GM23338 (cell line): ENCODE data around the gene RPLP2. TPM values are rescaled to one million over a fixed set of nuclear protein-coding genes. Genes with fewer than 3 reads are reported as not detected.

Experiments used
- ATAC-seq: fragments of 200-7000 bp; cut with Tn5 transposase; 3 replicates; pipeline ENCODE4 v1.9.1; 2020
- DNase-seq: peaks from one replicate; pipeline ENCODE4 v3.0.0-alpha.2; 2015; ENCODE audit warnings: low spot score
- H2AFZ ChIP-seq: fragments of 200-600 bp; sonication (generic); 2 replicates; pipeline ENCODE4 v1.8.0; 2016; ENCODE audit warnings: antibody characterized with exemption, mild to moderate bottlenecking, moderate library complexity
- H3F3A ChIP-seq: fragments of 200-600 bp; sonication (generic); replicated peaks from 2 replicates; pipeline ENCODE4 v1.8.0; 2017; ENCODE audit warnings: antibody characterized with exemption, mixed run types, low read depth
- H3K27ac ChIP-seq: fragments of 200-600 bp; sonication (generic); 2 replicates; pipeline ENCODE4 v1.6.1; 2016; ENCODE audit warnings: low read depth
- H3K27me3 ChIP-seq: fragments of 200-600 bp; sonication (generic); 2 replicates; pipeline ENCODE4 v1.8.0; 2016; ENCODE audit warnings: mild to moderate bottlenecking, mixed run types, moderate library complexity; ENCODE audit not compliant: insufficient read depth
- H3K36me3 ChIP-seq: fragments of 200-600 bp; sonication (generic); 2 replicates; pipeline ENCODE4 v1.8.0; 2016; ENCODE audit warnings: mild to moderate bottlenecking; ENCODE audit not compliant: insufficient read depth
- H3K4me1 ChIP-seq: fragments of 200-600 bp; sonication (generic); 2 replicates; pipeline ENCODE4 v1.8.0; 2016; ENCODE audit warnings: mild to moderate bottlenecking, moderate library complexity; ENCODE audit not compliant: insufficient read depth
- H3K4me2 ChIP-seq: fragments of 200-600 bp; sonication (generic); 2 replicates; pipeline ENCODE4 v1.7.1; 2017; ENCODE audit warnings: mixed run types
- H3K4me3 ChIP-seq: fragments of 200-600 bp; sonication (generic); 2 replicates; pipeline ENCODE4 v1.6.1; 2016; ENCODE audit warnings: mixed run types
- H3K79me2 ChIP-seq: fragments of 200-600 bp; sonication (generic); replicated peaks from 2 replicates; pipeline ENCODE4 v1.8.0; 2017; ENCODE audit warnings: mild to moderate bottlenecking; ENCODE audit not compliant: insufficient read depth
- H3K9me2 ChIP-seq: fragments of 200-600 bp; sonication (generic); 2 replicates; pipeline ENCODE4 v1.8.0; 2017; ENCODE audit not compliant: insufficient read depth
- H4K20me1 ChIP-seq: fragments of 200-600 bp; sonication (generic); replicated peaks from 2 replicates; pipeline ENCODE4 v1.8.0; 2017; ENCODE audit warnings: mild to moderate bottlenecking; ENCODE audit not compliant: insufficient read depth
- H3K27ac Mint-ChIP-seq: 2 replicates; pipeline ENCODE4 v1.8.0; 2020; ENCODE audit warnings: inconsistent platforms, mild to moderate bottlenecking, moderate library complexity, mixed read lengths
- H3K27me3 Mint-ChIP-seq: 3 replicates; pipeline ENCODE4 v1.8.0; 2022; ENCODE audit warnings: low read depth, mild to moderate bottlenecking, moderate library complexity, mixed read lengths, inconsistent platforms; ENCODE audit not compliant: insufficient read depth, poor library complexity
- H3K36me3 Mint-ChIP-seq: 3 replicates; pipeline ENCODE4 v1.8.0; 2021; ENCODE audit warnings: low read depth, mild to moderate bottlenecking, inconsistent platforms, moderate library complexity, mixed read lengths
- H3K4me1 Mint-ChIP-seq: 3 replicates; pipeline ENCODE4 v1.8.0; 2020; ENCODE audit warnings: mild to moderate bottlenecking, inconsistent platforms, mixed read lengths
- H3K4me3 Mint-ChIP-seq: 3 replicates; pipeline ENCODE4 v1.8.0; 2021; ENCODE audit warnings: moderate library complexity, mild to moderate bottlenecking, inconsistent platforms, mixed read lengths
- H3K9me3 Mint-ChIP-seq: 3 replicates; pipeline ENCODE4 v1.8.0; 2020; ENCODE audit warnings: moderate library complexity, mild to moderate bottlenecking, inconsistent platforms, mixed read lengths
- EZH2 ChIP-seq: fragments of 200-600 bp; sonication (generic); IDR thresholded peaks from one replicate; pipeline ENCODE4 v1.8.0; 2017; ENCODE audit warnings: antibody characterized with exemption, mild to moderate bottlenecking, low read depth; ENCODE audit not compliant: unreplicated experiment
- EZH2phosphoT487 ChIP-seq: fragments of 200-600 bp; sonication (generic); IDR thresholded peaks from one replicate; pipeline ENCODE4 v1.8.1; 2018; ENCODE audit warnings: antibody characterized with exemption; ENCODE audit not compliant: unreplicated experiment
- JUNB ChIP-seq: IDR thresholded peaks from one replicate; pipeline ENCODE4 v1.6.1; 2016; ENCODE audit warnings: antibody characterized with exemption; ENCODE audit not compliant: unreplicated experiment
- NANOG ChIP-seq: IDR thresholded peaks from 2 replicates; pipeline ENCODE4 v1.6.1; 2016; ENCODE audit warnings: antibody characterized with exemption, borderline replicate concordance
- POLR2AphosphoS5 ChIP-seq: IDR thresholded peaks from 2 replicates; pipeline ENCODE4 v1.6.1; 2016; ENCODE audit warnings: antibody characterized with exemption, low read depth
- REST ChIP-seq: IDR thresholded peaks from one replicate; pipeline ENCODE4 v1.6.1; 2018; ENCODE audit warnings: antibody characterized with exemption; ENCODE audit not compliant: unreplicated experiment
- STAT1 ChIP-seq: IDR thresholded peaks from one replicate; pipeline ENCODE4 v1.6.1; 2016; ENCODE audit warnings: antibody characterized with exemption; ENCODE audit not compliant: unreplicated experiment
- ZNF331 ChIP-seq: fragments of 250-450 bp; sonication (Bioruptor Pico); IDR thresholded peaks from 2 replicates; pipeline ENCODE4 v1.5.0; 2020; ENCODE audit warnings: low read depth, mild to moderate bottlenecking, moderate library complexity
- polyA plus RNA-seq: library from polyadenylated mRNA; unstranded; fragments of >200 nt; fragmentation: Nextera tagmentation; extraction: Ambion mirVana; gene quantifications from 2 replicates; pipeline ENCODE4 v1.2.1, GENCODE V29; 2016
- total RNA-seq: library from RNA; depleted of rRNA; stranded (reverse); fragments of >200 nt; shearing (Covaris generic); gene quantifications from 2 replicates; pipeline ENCODE4 v1.2.3, GENCODE V29; 2014
- TF ChIP-seq, protein P1 (sequence below), 2 experiments: fragments of 200-600 bp in 1 of 2; sonication (generic) in 1 of 2; conservative IDR thresholded peaks; 2 replicates each; pipeline versions ENCODE4 v1.5.1 to v1.6.1; 2016 to 2017; ENCODE audit warnings: antibody characterized with exemption in 2 of 2, low read depth in 2 of 2, mild to moderate bottlenecking in 2 of 2, moderate library complexity in 1 of 2

The RPLP2 gene
- total and polyA plus RNA-seq, 2 experiments from 2014 or later = 518 to 1,782 TPM

DNA sequence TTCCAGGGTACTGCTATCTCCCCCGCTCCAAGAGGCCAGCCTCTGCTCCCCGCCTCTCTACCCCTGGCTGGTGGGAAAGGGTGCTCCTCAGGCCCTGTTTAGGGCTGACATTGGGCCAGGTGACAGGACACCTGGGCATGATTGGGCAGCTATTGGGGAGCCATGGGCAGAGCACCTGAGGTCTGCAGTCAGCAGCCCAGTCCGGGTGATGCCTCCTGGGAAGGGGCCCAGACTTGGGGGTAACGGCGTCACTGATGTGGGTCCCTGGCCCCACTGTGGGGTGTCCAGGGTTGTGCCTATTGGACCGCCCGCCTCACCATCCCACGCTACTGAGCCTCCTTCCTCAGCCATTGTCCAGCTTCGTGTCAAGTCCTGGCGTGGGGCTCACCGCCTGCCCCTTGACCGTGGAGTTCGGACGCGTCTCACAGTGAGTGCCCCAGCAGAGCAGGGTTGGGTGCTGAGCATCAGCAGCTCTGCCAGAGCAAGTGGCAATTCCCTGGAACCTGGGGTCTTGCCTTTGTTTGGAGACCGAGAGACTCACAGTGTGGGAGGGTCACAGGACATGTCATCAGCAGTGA is 29.7 kb upstream of the RPLP2 start:
- H3K4me3 ChIP-seq = no peak overlapping the region
- peaks cover 24% of the 10 kb centered on the region for H3K4me1 ChIP-seq
- H3F3A ChIP-seq = peaks cover 12% of the 10 kb centered on the region
- no peaks in the 10 kb centered on the region for H3K9me2 ChIP-seq
- DNase-seq = no peak
- no peaks in the 10 kb centered on the region for H3K36me3 ChIP-seq
- Mint-ChIP-seq H3K4me1 (peaks cover 35% of the 10 kb centered on the region), H3K27me3 (peaks cover 19% of the 10 kb centered on the region), H3K36me3 (peaks cover 21% of the 10 kb centered on the region), H3K4me3 (no peak overlapping the region), H3K27ac (no peak overlapping the region), H3K9me3 (no peaks in the 10 kb centered on the region)
- peaks cover 19% of the 10 kb centered on the region for H4K20me1 ChIP-seq
- ATAC-seq = no peak
- H3K4me2 ChIP-seq = no peak overlapping the region
- H2AFZ ChIP-seq = no peak overlapping the region
- H3K27ac ChIP-seq = no peak overlapping the region
- H3K79me2 ChIP-seq = peaks cover 25% of the 10 kb centered on the region
- TF ChIP-seq, protein P1, sequence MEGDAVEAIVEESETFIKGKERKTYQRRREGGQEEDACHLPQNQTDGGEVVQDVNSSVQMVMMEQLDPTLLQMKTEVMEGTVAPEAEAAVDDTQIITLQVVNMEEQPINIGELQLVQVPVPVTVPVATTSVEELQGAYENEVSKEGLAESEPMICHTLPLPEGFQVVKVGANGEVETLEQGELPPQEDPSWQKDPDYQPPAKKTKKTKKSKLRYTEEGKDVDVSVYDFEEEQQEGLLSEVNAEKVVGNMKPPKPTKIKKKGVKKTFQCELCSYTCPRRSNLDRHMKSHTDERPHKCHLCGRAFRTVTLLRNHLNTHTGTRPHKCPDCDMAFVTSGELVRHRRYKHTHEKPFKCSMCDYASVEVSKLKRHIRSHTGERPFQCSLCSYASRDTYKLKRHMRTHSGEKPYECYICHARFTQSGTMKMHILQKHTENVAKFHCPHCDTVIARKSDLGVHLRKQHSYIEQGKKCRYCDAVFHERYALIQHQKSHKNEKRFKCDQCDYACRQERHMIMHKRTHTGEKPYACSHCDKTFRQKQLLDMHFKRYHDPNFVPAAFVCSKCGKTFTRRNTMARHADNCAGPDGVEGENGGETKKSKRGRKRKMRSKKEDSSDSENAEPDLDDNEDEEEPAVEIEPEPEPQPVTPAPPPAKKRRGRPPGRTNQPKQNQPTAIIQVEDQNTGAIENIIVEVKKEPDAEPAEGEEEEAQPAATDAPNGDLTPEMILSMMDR (conservative IDR thresholded peaks at IDR 0.05; ENCODE audit: low read depth in 2 of 2) = no peak
- TF ChIP-seq EZH2 = no peak
- no peak for TF ChIP-seq STAT1
- TF ChIP-seq POLR2AphosphoS5 = peak; percentile 40; the same call in 1 of the 2 replicates
- no peak for TF ChIP-seq REST
- TF ChIP-seq EZH2phosphoT487 = no peak
- H3K27me3 ChIP-seq = no peaks in the 10 kb centered on the region

DNA sequence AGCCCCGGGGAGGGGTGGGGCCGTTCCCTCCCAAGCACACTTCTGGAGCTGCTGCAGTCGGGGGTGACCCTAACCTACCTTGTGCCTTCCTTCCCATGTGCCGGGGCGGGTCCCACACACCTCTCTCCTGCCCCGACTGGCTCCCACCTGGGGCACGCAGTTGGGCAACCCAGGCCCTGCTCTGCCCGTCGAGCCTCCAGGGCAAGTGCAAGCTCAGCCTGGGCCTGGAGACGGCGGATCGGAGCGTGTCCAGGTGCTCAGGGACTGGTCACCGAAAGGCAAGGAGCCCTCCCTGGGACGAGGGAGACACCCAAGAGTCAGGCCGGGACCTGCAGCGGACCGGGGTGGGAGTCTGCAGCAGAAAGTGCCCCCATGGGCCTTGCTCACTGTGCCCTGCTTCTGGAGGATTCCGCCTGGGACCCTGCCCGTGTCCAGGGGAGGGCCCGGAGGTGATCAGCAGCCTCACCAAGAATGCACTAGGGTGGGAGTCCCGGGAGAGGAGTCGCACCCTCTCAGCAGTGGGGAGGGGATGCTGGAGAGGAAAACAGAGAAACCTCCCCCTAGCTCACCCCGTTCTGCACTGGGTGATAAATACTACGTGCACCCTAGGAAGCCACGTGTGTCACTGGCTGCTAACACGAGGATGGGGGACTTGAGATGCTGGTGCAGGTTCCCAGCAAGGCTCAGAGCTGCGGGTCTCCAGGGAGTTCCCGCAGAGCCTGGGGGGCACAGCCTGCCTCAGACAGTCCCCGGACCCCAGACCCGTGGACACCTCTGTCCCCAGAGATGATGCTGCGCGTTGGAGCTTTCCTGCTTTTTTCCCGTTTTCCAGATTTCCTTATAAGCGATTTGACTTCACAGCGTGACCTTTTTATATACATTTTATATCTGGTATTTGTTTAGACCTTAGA is 27.2 kb upstream of the RPLP2 start:
- no peaks in the 10 kb centered on the region for H3K27me3 ChIP-seq
- H3K9me3 Mint-ChIP-seq = no peaks in the 10 kb centered on the region
- no peaks in the 10 kb centered on the region for H3K36me3 ChIP-seq
- H2AFZ ChIP-seq = no peak overlapping the region
- DNase-seq (no peak), ATAC-seq (no peak)
- H3K79me2 ChIP-seq = peaks cover 7% of the 10 kb centered on the region
- peak overlapping the region; percentile 67; the same call in 1 of the 2 replicates for H3K27ac Mint-ChIP-seq
- no peaks in the 10 kb centered on the region for H3K9me2 ChIP-seq
- peak overlapping the region; percentile 60; the same call in 1 of the 2 replicates for H3K27ac ChIP-seq
- H4K20me1 ChIP-seq = peaks cover 11% of the 10 kb centered on the region
- H3K4me3 Mint-ChIP-seq = peak overlapping the region; percentile 59; the same call in 1 of the 3 replicates
- H3K4me1 Mint-ChIP-seq = peaks cover 30% of the 10 kb centered on the region
- H3K4me1 ChIP-seq = peaks cover 14% of the 10 kb centered on the region
- peaks cover 10% of the 10 kb centered on the region for H3F3A ChIP-seq
- H3K36me3 Mint-ChIP-seq = peaks cover 18% of the 10 kb centered on the region
- peaks cover 13% of the 10 kb centered on the region for H3K27me3 Mint-ChIP-seq
- H3K4me2 ChIP-seq = peak overlapping the region; percentile 19
- peak overlapping the region; percentile 7; the same call in 1 of the 2 replicates for H3K4me3 ChIP-seq
- TF ChIP-seq NANOG = no peak
- TF ChIP-seq POLR2AphosphoS5 = no peak
- TF ChIP-seq JUNB = no peak
- no peak for TF ChIP-seq ZNF331 (CRISPR knock-in tag)
